T-helper 22 cell (primary cell): ENCODE measurements around the gene ART3.
"Not testable (repeated sequence)": the region's sequence is repeated elsewhere in the genome, so short reads cannot be mapped to it uniquely, and the experiment has no call there.

ENCODE experiments used
- DNase-seq: peaks from one replicate; pipeline ENCODE4 v3.0.0-alpha.2; 2020; ENCODE audit warnings: low read depth

The ART3 gene

GRCh38 chr4:76074468-76074867 lies at the start of gene ART3:
Gene ART3, plus strand, starts transcription at chr4:76074709. Its CDS starts 1,181 bp downstream, at chr4:76075890.
- no peak for DNase-seq

GRCh38 chr4:76028350-76028765 lies 46.2 kb upstream of the ART3 start:
- no peak for DNase-seq

GRCh38 chr4:76029300-76029699 lies 45.2 kb upstream of the ART3 start:
- no peak for DNase-seq

GRCh38 chr4:76035141-76035540 lies 39.4 kb upstream of the ART3 start:
- no peak for DNase-seq

- no peak for DNase-seq
Observed at GRCh38 chr4:76035799-76036380, 38.6 kb upstream of the ART3 start, which contains the start of gene CXCL11. Gene CXCL11, minus strand, starts transcription at chr4:76036070. Its CDS starts 83 bp downstream, at chr4:76035987.

- no peak for DNase-seq
Observed at GRCh38 chr4:76036855-76037254, 37.7 kb upstream of the ART3 start.

GRCh38 chr4:76042241-76042998 lies 32.1 kb upstream of the ART3 start:
- DNase-seq = not testable (repeated sequence)

GRCh38 chr4:76043306-76043705 lies 31.2 kb upstream of the ART3 start:
- DNase-seq = not testable (repeated sequence)

GRCh38 chr4:76044686-76045085 lies 29.8 kb upstream of the ART3 start:
- not testable (repeated sequence) for DNase-seq

- DNase-seq = not testable (repeated sequence)
Observed at GRCh38 chr4:76049860-76050416, 24.6 kb upstream of the ART3 start.

GRCh38 chr4:76050560-76051050 lies 23.9 kb upstream of the ART3 start:
- not testable (repeated sequence) for DNase-seq

- DNase-seq = no peak
Observed at GRCh38 chr4:76053730-76054129, 20.8 kb upstream of the ART3 start.

GRCh38 chr4:76055016-76055415 lies 19.5 kb upstream of the ART3 start:
- no peak for DNase-seq

GRCh38 chr4:76055421-76055820 lies 19.1 kb upstream of the ART3 start:
- DNase-seq = no peak

GRCh38 chr4:76058302-76058701 lies 16.2 kb upstream of the ART3 start:
- DNase-seq = no peak

GRCh38 chr4:76058888-76059426 lies 15.6 kb upstream of the ART3 start:
- DNase-seq = no peak

GRCh38 chr4:76059750-76060149 lies 14.8 kb upstream of the ART3 start:
- DNase-seq = no peak

- DNase-seq = no peak
Observed at GRCh38 chr4:76060506-76060905, 14.0 kb upstream of the ART3 start.

- no peak for DNase-seq
Observed at GRCh38 chr4:76061421-76061820, 13.1 kb upstream of the ART3 start.

- no peak for DNase-seq
Observed at GRCh38 chr4:76061982-76062381, 12.5 kb upstream of the ART3 start.

- DNase-seq = no peak
Observed at GRCh38 chr4:76066546-76066945, 8.0 kb upstream of the ART3 start.

- peak; percentile 19 for DNase-seq
Observed at GRCh38 chr4:76067652-76068286, 6.7 kb upstream of the ART3 start.
